ENCODE measurements around the gene D2HGDH. TPM values are rescaled to one million over a fixed set of nuclear protein-coding genes. Genes with fewer than 3 reads are reported as not detected.

The D2HGDH gene
- total RNA-seq, 1 donor from 2014 or later: 10.0 TPM

DNA sequence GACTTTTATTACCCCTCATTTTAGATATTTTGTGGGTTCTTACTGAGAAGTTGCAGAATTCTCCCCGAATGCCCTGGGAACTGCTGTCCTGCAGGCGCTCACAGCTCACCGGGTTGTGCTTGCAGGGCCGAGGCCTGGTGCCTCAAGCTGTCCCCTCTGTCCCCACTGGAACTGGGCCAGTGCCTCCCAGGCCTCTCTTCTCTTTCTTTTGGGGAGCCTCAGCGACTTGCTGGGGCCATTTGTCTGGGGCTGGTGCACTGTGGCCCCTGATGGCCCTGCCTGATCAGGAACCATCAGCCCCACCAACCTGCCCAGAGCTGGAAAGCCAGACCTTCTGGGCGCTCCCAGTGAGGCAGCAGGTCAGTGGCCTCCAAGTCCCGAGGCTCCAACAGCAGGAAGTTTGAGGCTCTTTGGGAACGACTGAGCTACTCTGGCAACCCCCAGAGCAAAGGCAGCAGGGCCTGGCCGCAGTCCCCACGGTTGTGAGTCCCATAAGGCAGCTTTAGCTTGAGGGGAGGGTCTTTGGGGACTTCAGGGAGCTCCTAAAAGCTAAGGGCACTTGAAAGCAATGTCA is 59.9 kb downstream of the D2HGDH start:
- FAIRE-seq: no peak
- H3K9me3 Mint-ChIP-seq (ENCODE audit: unreplicated experiment): peaks cover 16% of the 10 kb centered on the region
- no peaks in the 10 kb centered on the region for H3K4me1 Mint-ChIP-seq (ENCODE audit: low read depth, unreplicated experiment)
- no peak overlapping the region for H2AFZ ChIP-seq (ENCODE audit: low read depth, low read length)
- no peak overlapping the region for H3K4me3 ChIP-seq (ENCODE audit: insufficient read depth, low read depth, low read length)
- H3K36me3 ChIP-seq (ENCODE audit: insufficient read depth, low read length): no peaks in the 10 kb centered on the region
- H3K4me2 ChIP-seq (ENCODE audit: low read length): no peak overlapping the region
- no peak overlapping the region for H3K4me3 Mint-ChIP-seq (ENCODE audit: unreplicated experiment)
- H3K27me3 Mint-ChIP-seq (ENCODE audit: low read depth, unreplicated experiment): peaks cover 19% of the 10 kb centered on the region
- TF ChIP-seq, protein P1, sequence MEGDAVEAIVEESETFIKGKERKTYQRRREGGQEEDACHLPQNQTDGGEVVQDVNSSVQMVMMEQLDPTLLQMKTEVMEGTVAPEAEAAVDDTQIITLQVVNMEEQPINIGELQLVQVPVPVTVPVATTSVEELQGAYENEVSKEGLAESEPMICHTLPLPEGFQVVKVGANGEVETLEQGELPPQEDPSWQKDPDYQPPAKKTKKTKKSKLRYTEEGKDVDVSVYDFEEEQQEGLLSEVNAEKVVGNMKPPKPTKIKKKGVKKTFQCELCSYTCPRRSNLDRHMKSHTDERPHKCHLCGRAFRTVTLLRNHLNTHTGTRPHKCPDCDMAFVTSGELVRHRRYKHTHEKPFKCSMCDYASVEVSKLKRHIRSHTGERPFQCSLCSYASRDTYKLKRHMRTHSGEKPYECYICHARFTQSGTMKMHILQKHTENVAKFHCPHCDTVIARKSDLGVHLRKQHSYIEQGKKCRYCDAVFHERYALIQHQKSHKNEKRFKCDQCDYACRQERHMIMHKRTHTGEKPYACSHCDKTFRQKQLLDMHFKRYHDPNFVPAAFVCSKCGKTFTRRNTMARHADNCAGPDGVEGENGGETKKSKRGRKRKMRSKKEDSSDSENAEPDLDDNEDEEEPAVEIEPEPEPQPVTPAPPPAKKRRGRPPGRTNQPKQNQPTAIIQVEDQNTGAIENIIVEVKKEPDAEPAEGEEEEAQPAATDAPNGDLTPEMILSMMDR (IDR thresholded peaks at IDR 0.05; ENCODE audit: insufficient read depth, low read depth, low read length): no peak
- no peak for TF ChIP-seq EZH2 (IDR thresholded peaks at IDR 0.05; ENCODE audit: insufficient read depth, low read length)
- no peak overlapping the region for H3K27ac ChIP-seq (ENCODE audit: low read depth, low read length)
- no peaks in the 10 kb centered on the region for H4K20me1 ChIP-seq (ENCODE audit: insufficient read depth, low read length)
- H3K79me2 ChIP-seq (ENCODE audit: insufficient read depth, low read length): no peaks in the 10 kb centered on the region
- no peak for DNase-seq (ENCODE audit: low read depth)
- peaks cover 9% of the 10 kb centered on the region for H3K36me3 Mint-ChIP-seq (ENCODE audit: low read depth, unreplicated experiment)
- no peaks in the 10 kb centered on the region for H3K9me3 ChIP-seq (ENCODE audit: insufficient read depth, low read depth, low read length)
- H3K9ac ChIP-seq (ENCODE audit: low read length): no peak overlapping the region
- peaks cover 3% of the 10 kb centered on the region for H3K27me3 ChIP-seq (ENCODE audit: insufficient read depth, low read length)
- H3K27ac Mint-ChIP-seq (ENCODE audit: unreplicated experiment): no peak overlapping the region
- H3K4me1 ChIP-seq (ENCODE audit: insufficient read depth, low read length): no peaks in the 10 kb centered on the region

DNA sequence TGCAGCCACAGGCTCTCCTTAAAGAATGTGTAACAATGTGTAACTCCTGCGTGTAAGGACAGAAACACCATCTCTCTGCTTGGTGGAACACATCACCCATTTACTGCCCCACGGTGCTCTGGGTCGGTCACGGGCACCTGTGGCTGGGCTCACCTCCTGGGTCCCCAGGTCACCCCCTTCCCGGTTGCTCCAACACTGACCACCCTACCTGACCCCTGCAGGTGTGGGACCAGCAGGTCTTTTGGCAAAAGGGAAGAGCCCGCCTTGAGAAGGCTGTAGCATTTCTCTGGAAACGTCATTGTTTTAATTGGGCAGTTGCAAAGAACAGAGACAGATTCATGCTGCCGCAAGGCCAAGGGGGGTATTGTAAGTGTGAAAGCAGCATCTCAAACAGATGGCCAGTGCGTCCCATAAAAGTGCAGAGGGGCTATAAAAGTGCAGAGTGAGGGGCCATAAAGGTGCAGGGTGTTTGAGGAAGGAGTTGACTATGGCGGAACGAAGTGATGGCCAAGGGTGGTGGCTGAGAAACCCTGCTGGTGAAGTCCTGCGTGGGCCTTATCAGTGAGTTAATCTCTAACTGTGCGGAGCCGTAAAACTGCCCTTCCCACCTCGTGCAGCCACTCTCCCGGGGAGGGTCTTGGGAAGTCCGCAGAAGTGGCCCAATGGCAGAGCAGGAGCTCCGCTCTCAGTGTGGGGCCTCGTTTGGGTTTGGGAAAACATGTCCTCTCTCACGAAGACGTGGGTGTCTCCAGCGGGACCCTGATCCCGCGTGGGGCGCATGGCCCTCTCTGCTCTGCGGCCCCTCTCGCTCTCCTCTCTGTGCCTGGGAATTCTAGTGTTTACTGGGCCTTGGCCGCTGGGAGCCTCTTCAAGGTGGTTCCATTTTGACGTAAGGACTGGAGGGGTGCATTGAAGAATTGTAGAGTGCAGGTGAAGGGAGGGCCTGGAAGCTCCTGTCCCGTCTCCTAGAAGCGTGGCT is 60.9 kb downstream of the D2HGDH start:
- no peak for FAIRE-seq
- peaks cover 9% of the 10 kb centered on the region for H3K36me3 Mint-ChIP-seq (ENCODE audit: low read depth, unreplicated experiment)
- Histone ChIP-seq H2AFZ (ENCODE audit: low read depth, low read length) (no peak overlapping the region), H3K9ac (ENCODE audit: low read length) (no peak overlapping the region), H3K36me3 (ENCODE audit: insufficient read depth, low read length) (no peaks in the 10 kb centered on the region), H3K27me3 (ENCODE audit: insufficient read depth, low read length) (peaks cover 3% of the 10 kb centered on the region), H3K9me3 (ENCODE audit: insufficient read depth, low read depth, low read length) (no peaks in the 10 kb centered on the region), H3K4me2 (ENCODE audit: low read length) (no peak overlapping the region), H3K4me3 (ENCODE audit: insufficient read depth, low read depth, low read length) (no peak overlapping the region), H3K79me2 (ENCODE audit: insufficient read depth, low read length) (no peaks in the 10 kb centered on the region), H3K27ac (ENCODE audit: low read depth, low read length) (no peak overlapping the region), H4K20me1 (ENCODE audit: insufficient read depth, low read length) (no peaks in the 10 kb centered on the region), H3K4me1 (ENCODE audit: insufficient read depth, low read length) (no peaks in the 10 kb centered on the region)
- no peaks in the 10 kb centered on the region for H3K4me1 Mint-ChIP-seq (ENCODE audit: low read depth, unreplicated experiment)
- peaks cover 23% of the 10 kb centered on the region for H3K27me3 Mint-ChIP-seq (ENCODE audit: low read depth, unreplicated experiment)
- no peak for TF ChIP-seq EZH2 (IDR thresholded peaks at IDR 0.05; ENCODE audit: insufficient read depth, low read length)
- TF ChIP-seq, protein P1 (IDR thresholded peaks at IDR 0.05; ENCODE audit: insufficient read depth, low read depth, low read length): no peak
- no peak overlapping the region for H3K27ac Mint-ChIP-seq (ENCODE audit: unreplicated experiment)
- DNase-seq (ENCODE audit: low read depth): no peak
- no peak overlapping the region for H3K4me3 Mint-ChIP-seq (ENCODE audit: unreplicated experiment)
- H3K9me3 Mint-ChIP-seq (ENCODE audit: unreplicated experiment): peaks cover 11% of the 10 kb centered on the region
